HuH-7 (cell line): ENCODE measurements around the gene RDH13.
"Not testable (repeated sequence)": the region's sequence is repeated elsewhere in the genome, so short reads cannot be mapped to it uniquely, and the experiment has no call there.

Source experiments
- DNase-seq: peaks from one replicate; pipeline ENCODE4 v3.0.0; 2011; ENCODE audit warnings: low spot score

RDH13 gene

GRCh38 chr19:55062735-55063491, at the start of gene RDH13:
Gene RDH13, minus strand, starts transcription at chr19:55063148. Its CDS starts 116 bp downstream, at chr19:55063032.
- DNase-seq = peak; percentile 97

GRCh38 chr19:55112246-55112776, 49.4 kb upstream of the RDH13 start:
- no peak for DNase-seq

GRCh38 chr19:55111238-55111831, 48.4 kb upstream of the RDH13 start:
- no peak for DNase-seq

- DNase-seq = no peak
Measured at GRCh38 chr19:55109527-55110291, 46.8 kb upstream of the RDH13 start.

- DNase-seq = not testable (repeated sequence)
Measured at GRCh38 chr19:55107252-55107651, 44.3 kb upstream of the RDH13 start.

GRCh38 chr19:55106591-55106990, 43.6 kb upstream of the RDH13 start:
- DNase-seq = no peak

GRCh38 chr19:55105237-55105636, 42.3 kb upstream of the RDH13 start:
- no peak for DNase-seq

GRCh38 chr19:55103190-55103589, 40.2 kb upstream of the RDH13 start:
- no peak for DNase-seq

- DNase-seq = no peak
Measured at GRCh38 chr19:55101261-55101660, 38.3 kb upstream of the RDH13 start.

GRCh38 chr19:55099557-55100506, 36.9 kb upstream of the RDH13 start:
- DNase-seq = no peak

- no peak for DNase-seq
Measured at GRCh38 chr19:55098716-55099556, 36.0 kb upstream of the RDH13 start.

GRCh38 chr19:55097864-55098715, 35.1 kb upstream of the RDH13 start:
- no peak for DNase-seq

GRCh38 chr19:55096061-55096701, 33.2 kb upstream of the RDH13 start:
- DNase-seq = no peak

GRCh38 chr19:55095260-55096060, 32.5 kb upstream of the RDH13 start:
- DNase-seq = no peak

GRCh38 chr19:55094456-55095259, 31.7 kb upstream of the RDH13 start:
- no peak for DNase-seq

- no peak for DNase-seq
Measured at GRCh38 chr19:55092423-55093318, 29.7 kb upstream of the RDH13 start.
